KOPT-K1 (cell line): ENCODE results near the gene IDUA.

Experiments used
- H3K27ac ChIP-seq: fragments of 200-600 bp; sonication (generic); 2 replicates; pipeline ENCODE4 v1.5.1; 2016; ENCODE audit warnings: antibody characterized with exemption, mild to moderate bottlenecking, low read depth, low read length; ENCODE audit not compliant: poor library complexity, severe bottlenecking
- H3K36me3 ChIP-seq: fragments of 200-600 bp; sonication (generic); 2 replicates; pipeline ENCODE4 v1.5.1; 2017; ENCODE audit warnings: antibody characterized with exemption, mild to moderate bottlenecking, low read length, moderate library complexity; ENCODE audit not compliant: insufficient read depth
- H3K9me3 ChIP-seq: fragments of 200-600 bp; sonication (generic); 2 replicates; pipeline ENCODE4 v1.5.1; 2017; ENCODE audit warnings: antibody characterized with exemption, low read length, mild to moderate bottlenecking; ENCODE audit not compliant: insufficient read depth, poor library complexity, severe bottlenecking

Gene IDUA

GRCh38 chr4:1031346-1031745 lies 44.5 kb downstream of the IDUA start:
- H3K9me3 ChIP-seq: no peaks in the 10 kb centered on the region
- H3K36me3 ChIP-seq: no peaks in the 10 kb centered on the region
- no peak overlapping the region for H3K27ac ChIP-seq

GRCh38 chr4:1031956-1032795 lies 45.3 kb downstream of the IDUA start:
- H3K27ac ChIP-seq: no peak overlapping the region
- no peaks in the 10 kb centered on the region for H3K36me3 ChIP-seq
- no peaks in the 10 kb centered on the region for H3K9me3 ChIP-seq

GRCh38 chr4:1032861-1033260 lies 46.0 kb downstream of the IDUA start:
- Histone ChIP-seq H3K36me3 (no peaks in the 10 kb centered on the region), H3K27ac (no peak overlapping the region), H3K9me3 (no peaks in the 10 kb centered on the region)

- Histone ChIP-seq H3K36me3 (no peaks in the 10 kb centered on the region), H3K27ac (no peak overlapping the region), H3K9me3 (no peaks in the 10 kb centered on the region)
Measured at GRCh38 chr4:1033840-1034551, 47.2 kb downstream of the IDUA start.

- Histone ChIP-seq H3K9me3 (no peaks in the 10 kb centered on the region), H3K27ac (no peak overlapping the region), H3K36me3 (no peaks in the 10 kb centered on the region)
Measured at GRCh38 chr4:1035510-1035909, 48.7 kb downstream of the IDUA start.

- Histone ChIP-seq H3K9me3 (no peaks in the 10 kb centered on the region), H3K36me3 (no peaks in the 10 kb centered on the region), H3K27ac (no peak overlapping the region)
Measured at GRCh38 chr4:1036095-1036494, 49.3 kb downstream of the IDUA start.

- Histone ChIP-seq H3K27ac (no peak overlapping the region), H3K9me3 (no peaks in the 10 kb centered on the region), H3K36me3 (no peaks in the 10 kb centered on the region)
Measured at GRCh38 chr4:1036976-1037810, 50.3 kb downstream of the IDUA start.

- no peak overlapping the region for H3K27ac ChIP-seq
- no peaks in the 10 kb centered on the region for H3K36me3 ChIP-seq
- H3K9me3 ChIP-seq: no peaks in the 10 kb centered on the region
Measured at GRCh38 chr4:1038948-1039492, 52.2 kb downstream of the IDUA start.

- no peaks in the 10 kb centered on the region for H3K9me3 ChIP-seq
- H3K36me3 ChIP-seq: no peaks in the 10 kb centered on the region
- no peak overlapping the region for H3K27ac ChIP-seq
Measured at GRCh38 chr4:1039493-1040343, 52.9 kb downstream of the IDUA start.

- Histone ChIP-seq H3K36me3 (no peaks in the 10 kb centered on the region), H3K9me3 (no peaks in the 10 kb centered on the region), H3K27ac (no peak overlapping the region)
Measured at GRCh38 chr4:1040344-1041146, 53.7 kb downstream of the IDUA start.

- no peak overlapping the region for H3K27ac ChIP-seq
- no peaks in the 10 kb centered on the region for H3K36me3 ChIP-seq
- H3K9me3 ChIP-seq: no peaks in the 10 kb centered on the region
Measured at GRCh38 chr4:1041147-1041935, 54.5 kb downstream of the IDUA start.

- Histone ChIP-seq H3K36me3 (no peaks in the 10 kb centered on the region), H3K9me3 (no peaks in the 10 kb centered on the region), H3K27ac (no peak overlapping the region)
Measured at GRCh38 chr4:1041936-1042330, 55.1 kb downstream of the IDUA start.
